Activated T-cell treated with anti-CD3 and anti-CD28 coated beads, Interleukin-2, amount 50 U/mL, for 48 hours (primary cell): ENCODE results near the gene PLXNA1.

Experiments used
- DNase-seq, 2 experiments: peaks; one replicate each; pipeline ENCODE4 v3.0.0-alpha.2; 2020

The PLXNA1 gene

GRCh38 chr3:127022849-127023248 is 39.9 kb downstream of the PLXNA1 start:
- no peak for DNase-seq

- DNase-seq, result no peak
Measured at GRCh38 chr3:127025456-127025855, 42.5 kb downstream of the PLXNA1 start.

GRCh38 chr3:127026036-127026435 is 43.1 kb downstream of the PLXNA1 start:
- DNase-seq, result no peak

DNA sequence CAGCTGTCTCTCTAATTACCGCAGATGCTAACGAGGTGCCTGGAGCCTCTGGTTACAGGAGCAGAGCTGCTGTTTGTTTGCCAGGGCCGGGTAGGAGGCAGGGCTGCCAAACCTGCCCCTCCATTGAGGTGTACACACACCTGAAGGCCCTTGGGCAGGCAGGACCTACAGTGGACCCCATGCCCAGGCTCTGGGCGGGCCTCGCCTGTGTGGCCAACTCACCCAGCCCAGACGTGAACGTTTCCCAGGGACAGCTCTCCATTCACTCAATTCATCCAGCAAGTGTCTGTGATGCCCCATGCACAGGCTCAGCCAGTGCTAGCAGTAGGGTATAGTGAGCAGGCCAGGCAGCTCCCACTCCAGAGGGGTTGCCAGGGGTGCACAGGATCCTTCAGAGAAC is 43.7 kb downstream of the PLXNA1 start:
- no peak for DNase-seq

DNA sequence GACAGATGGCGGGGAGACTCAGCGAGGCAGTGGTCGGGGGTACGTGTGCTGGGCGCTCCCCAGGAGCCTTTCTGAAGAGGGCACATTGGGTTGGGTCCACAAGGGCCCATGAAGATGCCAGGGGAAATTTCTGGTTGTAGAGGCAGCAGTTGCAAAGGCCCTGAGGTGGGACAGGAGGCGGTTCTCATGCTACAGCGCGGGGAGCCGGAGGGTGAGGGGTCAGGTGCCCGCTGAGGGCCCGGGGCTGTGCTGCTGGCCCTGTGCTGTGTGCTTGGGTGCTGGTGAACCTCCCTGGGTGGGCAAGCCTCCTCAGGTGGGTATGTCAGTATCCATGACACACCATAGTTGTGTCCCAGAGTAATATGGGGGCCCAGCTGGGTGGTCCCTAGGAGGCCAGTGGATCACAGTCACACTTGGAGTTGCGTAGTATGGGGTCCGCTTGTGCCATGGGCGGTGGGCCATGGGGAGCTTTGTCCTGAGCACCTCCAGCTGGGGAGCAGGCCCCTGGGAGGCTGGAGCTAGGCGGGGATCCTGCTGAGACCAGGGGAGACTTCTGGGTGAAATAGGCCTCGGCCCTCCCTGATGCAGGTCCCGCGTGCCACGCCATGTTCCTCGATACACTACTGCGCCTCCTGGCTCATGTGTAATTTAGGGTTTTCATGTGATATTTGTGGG is 44.3 kb downstream of the PLXNA1 start:
- no peak for DNase-seq

DNA sequence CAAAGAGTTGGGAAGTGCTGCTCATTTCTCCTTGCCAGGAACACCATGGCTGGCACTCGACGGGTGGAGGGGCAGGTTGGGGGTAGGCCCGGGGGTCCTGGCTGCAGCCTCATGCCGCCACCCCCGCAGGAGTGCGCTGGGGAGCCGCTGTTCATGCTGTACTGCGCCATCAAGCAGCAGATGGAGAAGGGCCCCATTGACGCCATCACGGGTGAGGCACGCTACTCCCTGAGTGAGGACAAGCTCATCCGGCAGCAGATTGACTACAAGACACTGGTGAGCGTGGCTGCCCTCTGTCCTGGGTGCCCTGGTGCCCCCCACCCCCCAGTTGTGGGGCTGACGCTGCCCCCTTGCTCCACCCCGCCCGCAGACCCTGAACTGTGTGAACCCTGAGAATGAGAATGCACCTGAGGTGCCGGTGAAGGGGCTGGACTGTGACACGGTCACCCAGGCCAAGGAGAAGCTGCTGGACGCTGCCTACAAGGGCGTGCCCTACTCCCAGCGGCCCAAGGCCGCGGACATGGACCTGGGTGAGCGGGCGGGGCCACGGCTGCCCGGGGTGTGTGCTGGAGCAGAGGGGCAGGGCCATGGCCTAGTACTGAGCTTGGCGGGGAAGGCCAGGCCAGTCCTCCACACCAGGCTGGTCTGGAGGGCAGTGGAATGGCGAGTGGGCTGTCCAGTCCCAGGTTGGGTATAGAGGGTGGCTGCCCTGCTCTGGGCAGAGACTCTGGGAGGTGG is 45.1 kb downstream of the PLXNA1 start:
- no peak for DNase-seq

- DNase-seq, result no peak
Measured at GRCh38 chr3:127028781-127029657, 46.1 kb downstream of the PLXNA1 start.

- DNase-seq, result no peak
Measured at GRCh38 chr3:127029658-127030507, 47.0 kb downstream of the PLXNA1 start.

GRCh38 chr3:127030508-127031412 is 47.8 kb downstream of the PLXNA1 start:
- no peak for DNase-seq

DNA sequence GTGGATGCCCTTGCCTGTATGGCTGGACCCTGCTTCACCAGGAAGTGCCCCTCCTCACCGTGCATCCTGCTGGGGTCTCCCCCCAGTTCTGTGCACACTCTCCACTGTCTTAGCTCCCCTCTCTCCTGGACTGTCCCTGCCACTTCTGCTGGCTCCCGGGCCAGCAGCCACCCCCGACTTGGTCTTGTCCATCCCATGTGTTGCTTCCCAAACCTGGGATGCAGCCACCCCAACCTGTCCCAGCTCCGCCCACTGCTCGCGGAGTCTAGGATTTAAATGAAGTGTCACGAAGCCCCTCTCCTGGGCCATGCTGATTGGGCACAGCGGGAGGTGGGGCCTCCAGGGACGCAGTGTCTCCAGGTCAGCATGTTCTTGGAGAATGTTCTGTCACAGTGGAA is 48.5 kb downstream of the PLXNA1 start:
- no peak for DNase-seq

- DNase-seq, result no peak
Measured at GRCh38 chr3:127031845-127032244, 48.9 kb downstream of the PLXNA1 start.

DNA sequence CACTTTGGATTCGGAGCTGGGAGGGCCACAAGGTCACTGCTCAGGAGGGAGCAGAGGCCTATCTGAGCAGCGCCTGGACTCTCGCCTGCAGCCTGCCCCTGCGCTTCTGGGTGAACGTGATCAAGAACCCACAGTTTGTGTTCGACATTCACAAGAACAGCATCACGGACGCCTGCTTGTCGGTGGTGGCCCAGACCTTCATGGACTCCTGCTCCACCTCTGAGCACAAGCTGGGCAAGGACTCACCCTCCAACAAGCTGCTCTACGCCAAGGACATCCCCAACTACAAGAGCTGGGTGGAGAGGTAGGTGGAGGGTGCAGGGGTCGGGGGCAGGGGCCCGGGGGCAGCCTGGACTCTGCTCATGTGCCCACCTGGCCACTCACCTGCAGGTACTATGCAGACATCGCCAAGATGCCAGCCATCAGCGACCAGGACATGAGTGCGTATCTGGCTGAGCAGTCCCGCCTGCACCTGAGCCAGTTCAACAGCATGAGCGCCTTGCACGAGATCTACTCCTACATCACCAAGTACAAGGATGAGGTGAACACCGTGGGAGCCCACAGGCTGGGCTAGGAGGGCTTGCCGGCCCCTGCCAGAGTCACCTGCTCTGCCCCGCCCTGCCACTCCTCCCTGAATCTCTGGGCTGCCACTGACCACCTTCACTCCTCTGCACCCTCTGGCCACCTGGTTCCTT is 49.5 kb downstream of the PLXNA1 start:
- DNase-seq, result no peak
